T-helper 17 cell (primary cell): ENCODE measurements around the gene NT5C1B. TPM values are rescaled to one million over a fixed set of nuclear protein-coding genes. Genes with fewer than 3 reads are reported as not detected.

Experiments used
- total RNA-seq, 4 donors: library from RNA in 2 of 4; stranded (reverse) in 2 of 4; gene quantifications; one replicate each; pipeline ENCODE4 v1.2.3 and lab custom pipeline; 2022 to 2026

The NT5C1B gene
- total RNA-seq, 2 donors from 2014 or later: not detected

Other genes starting within 250 kb of the NT5C1B start
- 10 to 100 TPM in 1 of 2 donors, 1 to 10 TPM in 1; 8.7 to 10.1 TPM for gene RDH14, start 28.9 kb downstream of the NT5C1B start, total RNA-seq